ENCODE results near the gene ANKHD1.

- TF ChIP-seq KDM4B (IDR thresholded peaks at IDR 0.05; ENCODE audit: borderline replicate concordance in 2 of 2, low read depth in 1 of 2) (no peak), CTCF (IDR thresholded peaks at IDR 0.05 in 2 of 3, conservative IDR thresholded peaks at IDR 0.05 in 1 of 3; ENCODE audit: insufficient read depth in 2 of 3, low read depth in 1 of 3, low read length in 3 of 3) (no peak), ZBTB7A (IDR thresholded peaks at IDR 0.05; ENCODE audit: borderline replicate concordance, control insufficient read depth, low read depth, low read length) (no peak), SLC30A9 (CRISPR knock-in tag; IDR thresholded peaks at IDR 0.05) (no peak), ZNF764 (CRISPR knock-in tag; IDR thresholded peaks at IDR 0.05; ENCODE audit: low read depth) (no peak), TFAP4 (CRISPR knock-in tag; IDR thresholded peaks at IDR 0.05; ENCODE audit: borderline replicate concordance) (no peak), NFRKB (IDR thresholded peaks at IDR 0.05; ENCODE audit: low read depth) (no peak), JUNB (CRISPR knock-in tag; conservative IDR thresholded peaks at IDR 0.05) (no peak), ERF (CRISPR knock-in tag; IDR thresholded peaks at IDR 0.05) (no peak), E2F3 (CRISPR knock-in tag; IDR thresholded peaks at IDR 0.05) (no peak), USF2 (CRISPR knock-in tag; IDR thresholded peaks at IDR 0.05) (no peak), TAF1 (IDR thresholded peaks at IDR 0.05; ENCODE audit: control insufficient read depth, extremely low read depth, insufficient read depth, low read length, severe bottlenecking) (no peak), MNT (conservative IDR thresholded peaks at IDR 0.05) (no peak)
Measured at GRCh38 chr5:140573683-140574082, 172.1 kb downstream of the ANKHD1 start.
